ENCODE results near the gene PCDH19.

GRCh38 chrX:100315566-100315965, 94.5 kb downstream of the PCDH19 start:
- TF ChIP-seq CTCF (IDR thresholded peaks at IDR 0.05) (no peak), POLR2A (IDR thresholded peaks at IDR 0.05) (no peak)

Measured in uterus (tissue), 2 donors.